Esophagus squamous epithelium (tissue), 4 donors: ENCODE data around the gene MCOLN3.

Experiments used
- CTCF ChIP-seq, 6 experiments: fragments of 450-650 bp in 4 of 6; fragments of 200-600 bp in 2 of 6; sonication (generic) in 2 of 6; IDR thresholded peaks; one replicate each; pipeline ENCODE4 v1.5.1; 2016 to 2019; ENCODE audit warnings: antibody characterized with exemption in 6 of 6, mild to moderate bottlenecking in 4 of 6, moderate library complexity in 4 of 6
- POLR2A ChIP-seq, 4 donors: fragments of 450-650 bp; IDR thresholded peaks; one replicate each; pipeline ENCODE4 v1.6.1; 2017; ENCODE audit warnings: antibody characterized with exemption in 4 of 4, mild to moderate bottlenecking in 4 of 4, moderate library complexity in 3 of 4

GRCh38 chr1:85061711-85062424, 13.6 kb upstream of the MCOLN3 start:
- TF ChIP-seq POLR2A (IDR thresholded peaks at IDR 0.05) (no peak), CTCF (IDR thresholded peaks at IDR 0.05) (no peak)
